OCI-LY3 (cell line): ENCODE measurements around the gene LILRA1.

Source experiments
- EZH2phosphoT487 ChIP-seq: fragments of 200-600 bp; shearing (Covaris generic); IDR thresholded peaks from 2 replicates; pipeline ENCODE4 v1.6.1; 2018; ENCODE audit warnings: antibody characterized with exemption, mixed run types, low read depth
- TF ChIP-seq, protein P1 (sequence below): fragments of 200-600, 300-600 bp; sonication (generic); IDR thresholded peaks from 2 replicates; pipeline ENCODE4 v1.5.1; 2014; ENCODE audit warnings: antibody characterized with exemption, low read length, low read depth

DNA sequence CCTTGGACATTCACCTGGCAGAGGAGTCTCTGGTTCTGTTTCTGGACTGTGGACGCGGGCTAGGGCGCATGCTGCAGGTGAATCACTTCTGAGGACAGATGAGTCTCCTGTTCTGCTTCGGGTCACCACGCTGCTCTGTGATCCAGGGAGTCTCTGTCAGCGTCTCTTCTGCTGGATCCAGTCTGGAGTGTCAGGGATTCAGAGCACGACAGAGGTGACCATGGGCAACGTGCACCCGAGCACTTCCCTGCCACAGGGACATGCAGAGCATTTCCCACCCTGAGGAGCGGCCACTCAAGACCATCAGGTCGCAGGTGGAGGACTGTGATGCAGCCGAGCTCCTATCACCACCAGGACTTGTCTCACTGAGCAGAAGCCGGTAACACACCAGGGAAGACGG, 44.2 kb upstream of the LILRA1 start:
- TF ChIP-seq, protein P1, sequence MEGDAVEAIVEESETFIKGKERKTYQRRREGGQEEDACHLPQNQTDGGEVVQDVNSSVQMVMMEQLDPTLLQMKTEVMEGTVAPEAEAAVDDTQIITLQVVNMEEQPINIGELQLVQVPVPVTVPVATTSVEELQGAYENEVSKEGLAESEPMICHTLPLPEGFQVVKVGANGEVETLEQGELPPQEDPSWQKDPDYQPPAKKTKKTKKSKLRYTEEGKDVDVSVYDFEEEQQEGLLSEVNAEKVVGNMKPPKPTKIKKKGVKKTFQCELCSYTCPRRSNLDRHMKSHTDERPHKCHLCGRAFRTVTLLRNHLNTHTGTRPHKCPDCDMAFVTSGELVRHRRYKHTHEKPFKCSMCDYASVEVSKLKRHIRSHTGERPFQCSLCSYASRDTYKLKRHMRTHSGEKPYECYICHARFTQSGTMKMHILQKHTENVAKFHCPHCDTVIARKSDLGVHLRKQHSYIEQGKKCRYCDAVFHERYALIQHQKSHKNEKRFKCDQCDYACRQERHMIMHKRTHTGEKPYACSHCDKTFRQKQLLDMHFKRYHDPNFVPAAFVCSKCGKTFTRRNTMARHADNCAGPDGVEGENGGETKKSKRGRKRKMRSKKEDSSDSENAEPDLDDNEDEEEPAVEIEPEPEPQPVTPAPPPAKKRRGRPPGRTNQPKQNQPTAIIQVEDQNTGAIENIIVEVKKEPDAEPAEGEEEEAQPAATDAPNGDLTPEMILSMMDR: no peak
- TF ChIP-seq EZH2phosphoT487: no peak
